Measurements from ENCODE around the gene ISG20. TPM values are rescaled to one million over a fixed set of nuclear protein-coding genes. Genes with fewer than 3 reads are reported as not detected.

Gene ISG20
- polyA plus RNA-seq, 1 donor (not counting 4 experiments of a cell fraction or from before 2014, with no cell fraction given), result 8.9 TPM

- DNase-seq (ENCODE audit: low read depth, low spot score) (no peak), FAIRE-seq (no peak)
- Histone ChIP-seq H3K27ac (ENCODE audit: control insufficient read depth, insufficient read depth, low read length) (no peak overlapping the region), H3K4me1 (ENCODE audit: control insufficient read depth, extremely low read depth, insufficient read depth, low read length) (peaks cover 29% of the 10 kb centered on the region), H3K79me2 (ENCODE audit: control insufficient read depth, insufficient read depth, low read length) (no peaks in the 10 kb centered on the region), H2AFZ (ENCODE audit: control insufficient read depth, low read length) (no peak overlapping the region), H3K4me2 (ENCODE audit: control insufficient read depth, extremely low read depth, insufficient read depth, low read depth, low read length) (no peak overlapping the region), H3K4me3 (ENCODE audit: control insufficient read depth in 2 of 3, extremely low read depth in 1 of 3, insufficient read depth in 2 of 3, low read depth in 1 of 3, low read length in 3 of 3) (no peak overlapping the region), H3K9me1 (ENCODE audit: control insufficient read depth, extremely low read depth, insufficient read depth, low read length) (no peaks in the 10 kb centered on the region), H3K9ac (ENCODE audit: control insufficient read depth, extremely low read depth, insufficient read depth, low read length) (no peak overlapping the region), H4K20me1 (ENCODE audit: control insufficient read depth, extremely low read depth, insufficient read depth, low read length) (no peaks in the 10 kb centered on the region), H3K36me3 (ENCODE audit: control insufficient read depth in 2 of 2, extremely low read depth in 1 of 2, insufficient read depth in 2 of 2, low read length in 2 of 2) (no peaks in the 10 kb centered on the region), H3K9me3 (ENCODE audit: control insufficient read depth, low read depth, low read length) (no peaks in the 10 kb centered on the region), H3K27me3 (ENCODE audit: control insufficient read depth, extremely low read depth, insufficient read depth, low read length) (no peaks in the 10 kb centered on the region)
- dilution Hi-C loops (cut with MboI; ENCODE audit: extremely low pct_ligation_motif_present, low sequenced_read_pairs), result no loop called here
- TF ChIP-seq EZH2 (IDR thresholded peaks at IDR 0.05; ENCODE audit: low read length), result no peak
- TF ChIP-seq, protein P1, sequence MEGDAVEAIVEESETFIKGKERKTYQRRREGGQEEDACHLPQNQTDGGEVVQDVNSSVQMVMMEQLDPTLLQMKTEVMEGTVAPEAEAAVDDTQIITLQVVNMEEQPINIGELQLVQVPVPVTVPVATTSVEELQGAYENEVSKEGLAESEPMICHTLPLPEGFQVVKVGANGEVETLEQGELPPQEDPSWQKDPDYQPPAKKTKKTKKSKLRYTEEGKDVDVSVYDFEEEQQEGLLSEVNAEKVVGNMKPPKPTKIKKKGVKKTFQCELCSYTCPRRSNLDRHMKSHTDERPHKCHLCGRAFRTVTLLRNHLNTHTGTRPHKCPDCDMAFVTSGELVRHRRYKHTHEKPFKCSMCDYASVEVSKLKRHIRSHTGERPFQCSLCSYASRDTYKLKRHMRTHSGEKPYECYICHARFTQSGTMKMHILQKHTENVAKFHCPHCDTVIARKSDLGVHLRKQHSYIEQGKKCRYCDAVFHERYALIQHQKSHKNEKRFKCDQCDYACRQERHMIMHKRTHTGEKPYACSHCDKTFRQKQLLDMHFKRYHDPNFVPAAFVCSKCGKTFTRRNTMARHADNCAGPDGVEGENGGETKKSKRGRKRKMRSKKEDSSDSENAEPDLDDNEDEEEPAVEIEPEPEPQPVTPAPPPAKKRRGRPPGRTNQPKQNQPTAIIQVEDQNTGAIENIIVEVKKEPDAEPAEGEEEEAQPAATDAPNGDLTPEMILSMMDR (optimal IDR thresholded peaks at IDR 0.05 in 1 of 3, IDR thresholded peaks at IDR 0.05 in 1 of 3, conservative IDR thresholded peaks at IDR 0.05 in 1 of 3; ENCODE audit: extremely low read depth in 1 of 3, insufficient read depth in 2 of 3, low read length in 3 of 3), result no peak
Measured at GRCh38 chr15:88646088-88646405, 7.2 kb downstream of the ISG20 start.

- Histone ChIP-seq H3K4me2 (ENCODE audit: control insufficient read depth, extremely low read depth, insufficient read depth, low read depth, low read length) (no peak overlapping the region), H4K20me1 (ENCODE audit: control insufficient read depth, extremely low read depth, insufficient read depth, low read length) (no peaks in the 10 kb centered on the region), H3K79me2 (ENCODE audit: control insufficient read depth, insufficient read depth, low read length) (no peaks in the 10 kb centered on the region), H3K27me3 (ENCODE audit: control insufficient read depth, extremely low read depth, insufficient read depth, low read length) (no peaks in the 10 kb centered on the region), H3K27ac (ENCODE audit: control insufficient read depth, insufficient read depth, low read length) (no peak overlapping the region), H3K9me1 (ENCODE audit: control insufficient read depth, extremely low read depth, insufficient read depth, low read length) (no peaks in the 10 kb centered on the region), H2AFZ (ENCODE audit: control insufficient read depth, low read length) (no peak overlapping the region), H3K4me1 (ENCODE audit: control insufficient read depth, extremely low read depth, insufficient read depth, low read length) (peaks cover 32% of the 10 kb centered on the region), H3K9ac (ENCODE audit: control insufficient read depth, extremely low read depth, insufficient read depth, low read length) (no peak overlapping the region), H3K36me3 (ENCODE audit: control insufficient read depth in 2 of 2, extremely low read depth in 1 of 2, insufficient read depth in 2 of 2, low read length in 2 of 2) (no peaks in the 10 kb centered on the region), H3K9me3 (ENCODE audit: control insufficient read depth, low read depth, low read length) (no peaks in the 10 kb centered on the region), H3K4me3 (ENCODE audit: control insufficient read depth in 2 of 3, extremely low read depth in 1 of 3, insufficient read depth in 2 of 3, low read depth in 1 of 3, low read length in 3 of 3) (no peak overlapping the region)
- TF ChIP-seq EZH2 (IDR thresholded peaks at IDR 0.05; ENCODE audit: low read length), result no peak
- dilution Hi-C loops (cut with MboI; ENCODE audit: extremely low pct_ligation_motif_present, low sequenced_read_pairs), result no loop called here
- DNase-seq (ENCODE audit: low read depth, low spot score) (no peak), FAIRE-seq (no peak)
Measured at GRCh38 chr15:88646951-88647350, 8.1 kb downstream of the ISG20 start.

- H3K27me3 ChIP-seq (ENCODE audit: control insufficient read depth, extremely low read depth, insufficient read depth, low read length), result no peaks in the 10 kb centered on the region
- no peak overlapping the region for H3K4me3 ChIP-seq (ENCODE audit: control insufficient read depth in 2 of 3, extremely low read depth in 1 of 3, insufficient read depth in 2 of 3, low read depth in 1 of 3, low read length in 3 of 3)
- H3K4me1 ChIP-seq (ENCODE audit: control insufficient read depth, extremely low read depth, insufficient read depth, low read length), result peaks cover 32% of the 10 kb centered on the region
- H3K36me3 ChIP-seq (ENCODE audit: control insufficient read depth in 2 of 2, extremely low read depth in 1 of 2, insufficient read depth in 2 of 2, low read length in 2 of 2), result no peaks in the 10 kb centered on the region
- no peak overlapping the region for H2AFZ ChIP-seq (ENCODE audit: control insufficient read depth, low read length)
- H3K9ac ChIP-seq (ENCODE audit: control insufficient read depth, extremely low read depth, insufficient read depth, low read length), result no peak overlapping the region
- H3K4me2 ChIP-seq (ENCODE audit: control insufficient read depth, extremely low read depth, insufficient read depth, low read depth, low read length), result no peak overlapping the region
- no peaks in the 10 kb centered on the region for H3K79me2 ChIP-seq (ENCODE audit: control insufficient read depth, insufficient read depth, low read length)
- DNase-seq (ENCODE audit: low read depth, low spot score), result no peak
- H3K9me3 ChIP-seq (ENCODE audit: control insufficient read depth, low read depth, low read length), result no peaks in the 10 kb centered on the region
- no peaks in the 10 kb centered on the region for H4K20me1 ChIP-seq (ENCODE audit: control insufficient read depth, extremely low read depth, insufficient read depth, low read length)
- no peak overlapping the region for H3K27ac ChIP-seq (ENCODE audit: control insufficient read depth, insufficient read depth, low read length)
- dilution Hi-C loops (cut with MboI; ENCODE audit: extremely low pct_ligation_motif_present, low sequenced_read_pairs), result no loop called here
- no peak for TF ChIP-seq EZH2 (IDR thresholded peaks at IDR 0.05; ENCODE audit: low read length)
- TF ChIP-seq, protein P1 (optimal IDR thresholded peaks at IDR 0.05 in 1 of 3, IDR thresholded peaks at IDR 0.05 in 1 of 3, conservative IDR thresholded peaks at IDR 0.05 in 1 of 3; ENCODE audit: extremely low read depth in 1 of 3, insufficient read depth in 2 of 3, low read length in 3 of 3), result no peak
- no peaks in the 10 kb centered on the region for H3K9me1 ChIP-seq (ENCODE audit: control insufficient read depth, extremely low read depth, insufficient read depth, low read length)
- FAIRE-seq, result no peak
Measured at GRCh38 chr15:88647351-88648105, 8.7 kb downstream of the ISG20 start.

Measured in keratinocyte (primary cell).